DND-41 (cell line): ENCODE data around the gene TMEM184C.

Experiments used
- ATAC-seq: fragments of 200-7000 bp; cut with Tn5 transposase; 3 replicates; pipeline ENCODE4 v1.9.1; 2021; ENCODE audit warnings: low read depth; ENCODE audit not compliant: insufficient read depth
- DNase-seq: peaks from one replicate; pipeline ENCODE4 v3.0.0-alpha.2; 2020
- H2AFZ ChIP-seq: 2 replicates; pipeline ENCODE4 v1.6.0; 2012; ENCODE audit warnings: low read depth, low read length
- H3K27ac ChIP-seq: 2 replicates; pipeline ENCODE4 v1.5.1; 2012; ENCODE audit warnings: low read length, inconsistent platforms
- H3K27me3 ChIP-seq: fragments of 200-600 bp; sonication (generic); 2 replicates; pipeline ENCODE4 v1.6.0; 2012; ENCODE audit warnings: low read length, mild to moderate bottlenecking, inconsistent platforms; ENCODE audit not compliant: insufficient read depth, poor library complexity
- H3K36me3 ChIP-seq: 2 replicates; pipeline ENCODE4 v1.5.1; 2012; ENCODE audit warnings: low read length, inconsistent platforms; ENCODE audit not compliant: insufficient read depth
- H3K4me1 ChIP-seq: 2 replicates; pipeline ENCODE4 v1.5.1; 2012; ENCODE audit warnings: mild to moderate bottlenecking, low read length; ENCODE audit not compliant: insufficient read depth
- H3K4me2 ChIP-seq: 2 replicates; pipeline ENCODE4 v1.6.0; 2012; ENCODE audit warnings: mild to moderate bottlenecking, moderate library complexity, low read length, inconsistent platforms; ENCODE audit not compliant: insufficient read depth
- H3K4me3 ChIP-seq, 2 experiments: fragments of 200-600 bp in 1 of 2; shearing (Covaris generic) in 1 of 2; 2 replicates each; pipeline ENCODE4 v1.5.1; 2012 to 2016; ENCODE audit warnings: inconsistent platforms in 2 of 2, low read length in 2 of 2, mild to moderate bottlenecking in 2 of 2, low read depth in 1 of 2, moderate library complexity in 1 of 2
- H3K79me2 ChIP-seq: 2 replicates; pipeline ENCODE4 v1.6.0; 2012; ENCODE audit warnings: low read length, inconsistent platforms; ENCODE audit not compliant: insufficient read depth
- H3K9ac ChIP-seq: 2 replicates; pipeline ENCODE4 v1.6.0; 2012; ENCODE audit warnings: low read depth, mild to moderate bottlenecking, inconsistent platforms, low read length, moderate library complexity
- H3K9me3 ChIP-seq: 2 replicates; pipeline ENCODE4 v1.5.1; 2012; ENCODE audit warnings: low read length, moderate library complexity, mild to moderate bottlenecking, inconsistent platforms; ENCODE audit not compliant: insufficient read depth, severe bottlenecking
- H4K20me1 ChIP-seq: 2 replicates; pipeline ENCODE4 v1.6.0; 2012; ENCODE audit warnings: low read length; ENCODE audit not compliant: insufficient read depth
- CTCF ChIP-seq: IDR thresholded peaks from 2 replicates; pipeline ENCODE4 v1.5.1; 2012; ENCODE audit warnings: borderline replicate concordance, low read length, moderate library complexity, mild to moderate bottlenecking; ENCODE audit not compliant: poor library complexity, severe bottlenecking; ENCODE audit errors: extremely low read depth
- EZH2 ChIP-seq: IDR thresholded peaks from 3 replicates; pipeline ENCODE4 v1.6.1; 2012; ENCODE audit warnings: borderline replicate concordance, low read depth, mild to moderate bottlenecking, moderate library complexity, low read length, inconsistent platforms; ENCODE audit not compliant: severe bottlenecking

TMEM184C gene

DNA sequence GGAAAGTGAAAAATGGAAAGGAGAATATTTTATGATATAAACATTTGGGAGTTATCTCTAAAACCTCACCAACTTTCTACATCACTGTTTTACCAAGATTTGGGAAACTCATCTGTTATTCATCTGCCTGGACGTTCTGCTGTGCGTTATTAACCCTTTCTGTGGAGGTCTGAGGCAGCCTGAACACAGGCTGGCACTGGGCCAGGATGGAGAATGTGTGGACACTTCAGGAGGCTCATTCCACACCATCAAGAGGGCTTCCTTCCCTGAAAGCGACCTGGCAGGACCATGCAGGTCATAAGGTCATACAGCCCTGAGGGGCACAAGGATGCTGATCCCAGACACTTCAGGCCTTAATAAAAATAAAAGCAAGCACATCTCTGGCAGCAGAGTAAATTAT is 31.2 kb upstream of the TMEM184C start:
- DNase-seq (no peak), ATAC-seq (no peak)
- H2AFZ ChIP-seq = no peak overlapping the region
- no peak overlapping the region for H3K4me2 ChIP-seq
- peaks cover 3% of the 10 kb centered on the region for H3K27me3 ChIP-seq
- H3K9ac ChIP-seq = no peak overlapping the region
- no peaks in the 10 kb centered on the region for H3K36me3 ChIP-seq
- no peaks in the 10 kb centered on the region for H3K4me1 ChIP-seq
- no peak overlapping the region for H3K27ac ChIP-seq
- H3K4me3 ChIP-seq = no peak overlapping the region
- no peaks in the 10 kb centered on the region for H3K79me2 ChIP-seq
- H4K20me1 ChIP-seq = no peaks in the 10 kb centered on the region
- TF ChIP-seq EZH2 (no peak), CTCF (no peak)
- H3K9me3 ChIP-seq = no peaks in the 10 kb centered on the region

DNA sequence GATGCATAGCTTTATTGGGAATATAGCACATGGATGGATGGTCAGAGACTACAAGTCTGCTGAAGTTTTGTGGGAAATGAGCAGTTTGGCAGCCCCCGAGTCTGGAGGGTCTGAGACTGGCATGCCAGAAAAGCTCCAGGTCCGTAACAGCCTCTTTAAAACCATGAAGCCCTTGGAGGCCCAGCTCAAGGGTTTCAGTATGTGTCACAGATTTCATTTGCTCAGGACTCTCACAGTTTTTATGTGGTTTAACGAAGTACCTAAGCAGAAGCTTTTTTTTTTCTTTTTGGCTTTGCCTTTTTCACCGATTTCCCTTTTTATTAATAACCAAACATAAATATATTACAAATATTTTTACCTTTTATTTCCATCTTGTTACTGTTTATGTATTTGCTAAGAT is 30.6 kb upstream of the TMEM184C start:
- no peak for DNase-seq

DNA sequence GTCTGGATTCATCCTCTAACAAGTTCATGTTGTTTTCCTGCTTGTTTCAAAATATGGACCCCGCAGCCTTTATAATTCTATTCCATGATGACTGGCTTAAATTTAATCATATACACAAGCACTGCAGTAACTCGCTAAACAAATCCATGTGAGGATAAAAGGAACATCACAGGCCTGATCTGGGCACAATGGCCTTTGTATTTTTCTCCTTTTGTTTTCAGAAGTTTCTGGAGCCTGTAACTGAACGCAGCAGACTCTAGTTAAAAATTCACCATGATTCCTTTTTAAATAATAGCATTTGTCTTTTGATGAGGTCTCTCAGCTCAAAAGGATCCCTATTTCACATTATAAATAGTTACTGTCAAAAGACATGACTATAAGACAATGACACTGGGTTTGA is 30.2 kb upstream of the TMEM184C start:
- no peaks in the 10 kb centered on the region for H3K79me2 ChIP-seq
- no peaks in the 10 kb centered on the region for H4K20me1 ChIP-seq
- H2AFZ ChIP-seq = no peak overlapping the region
- DNase-seq = no peak
- no peaks in the 10 kb centered on the region for H3K4me1 ChIP-seq
- H3K36me3 ChIP-seq = no peaks in the 10 kb centered on the region
- no peak overlapping the region for H3K4me2 ChIP-seq
- no peaks in the 10 kb centered on the region for H3K9me3 ChIP-seq
- TF ChIP-seq CTCF = no peak
- TF ChIP-seq EZH2 = no peak
- ATAC-seq = no peak
- no peak overlapping the region for H3K27ac ChIP-seq
- H3K27me3 ChIP-seq = peaks cover 3% of the 10 kb centered on the region
- H3K9ac ChIP-seq = no peak overlapping the region
- no peak overlapping the region for H3K4me3 ChIP-seq

More for the DNA sequence above, 30.6 kb upstream of the TMEM184C start:
- Histone ChIP-seq H3K4me2 (no peak overlapping the region), H3K27ac (no peak overlapping the region), H3K4me1 (no peaks in the 10 kb centered on the region), H4K20me1 (no peaks in the 10 kb centered on the region), H2AFZ (no peak overlapping the region), H3K4me3 (no peak overlapping the region), H3K9me3 (no peaks in the 10 kb centered on the region), H3K9ac (no peak overlapping the region), H3K27me3 (peaks cover 3% of the 10 kb centered on the region), H3K79me2 (no peaks in the 10 kb centered on the region), H3K36me3 (no peaks in the 10 kb centered on the region)
- no peak for TF ChIP-seq CTCF
- TF ChIP-seq EZH2 = no peak
- no peak for ATAC-seq

DNA sequence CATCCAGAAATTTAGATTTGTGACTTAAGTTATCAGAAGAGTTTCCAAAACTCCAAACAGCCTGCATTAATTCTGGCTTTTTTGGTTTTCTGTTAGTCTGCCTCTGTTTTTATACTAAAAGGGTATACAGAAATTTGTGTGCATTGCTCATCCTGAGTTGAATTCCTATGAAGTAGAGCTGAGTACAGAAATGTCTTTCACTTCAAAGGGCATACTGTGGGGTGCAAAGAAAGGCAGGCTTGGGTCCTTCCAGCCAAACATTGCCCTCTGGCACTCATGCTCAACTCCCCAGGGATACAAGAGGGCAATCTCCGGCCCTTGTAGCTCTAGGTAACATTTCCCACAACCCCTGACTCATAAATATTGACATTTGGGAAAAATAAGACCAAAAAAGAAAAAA is 27.6 kb upstream of the TMEM184C start:
- Histone ChIP-seq H3K9me3 (no peaks in the 10 kb centered on the region), H3K36me3 (no peaks in the 10 kb centered on the region), H3K27ac (no peak overlapping the region), H3K27me3 (peaks cover 3% of the 10 kb centered on the region), H4K20me1 (no peaks in the 10 kb centered on the region), H3K4me3 (no peak overlapping the region), H3K4me2 (no peak overlapping the region), H3K9ac (no peak overlapping the region), H2AFZ (no peak overlapping the region), H3K79me2 (no peaks in the 10 kb centered on the region), H3K4me1 (no peaks in the 10 kb centered on the region)
- no peak for TF ChIP-seq CTCF
- TF ChIP-seq EZH2 = no peak
- DNase-seq (no peak), ATAC-seq (no peak)
